ENCODE results near the gene DNAH11.
A peak's percentile ranks its signal among the peaks of the same experiment; 100 is the strongest.
"Not testable (repeated sequence)": the region's sequence is repeated elsewhere in the genome, so short reads cannot be mapped to it uniquely, and the experiment has no call there.

Gene DNAH11, protein sequence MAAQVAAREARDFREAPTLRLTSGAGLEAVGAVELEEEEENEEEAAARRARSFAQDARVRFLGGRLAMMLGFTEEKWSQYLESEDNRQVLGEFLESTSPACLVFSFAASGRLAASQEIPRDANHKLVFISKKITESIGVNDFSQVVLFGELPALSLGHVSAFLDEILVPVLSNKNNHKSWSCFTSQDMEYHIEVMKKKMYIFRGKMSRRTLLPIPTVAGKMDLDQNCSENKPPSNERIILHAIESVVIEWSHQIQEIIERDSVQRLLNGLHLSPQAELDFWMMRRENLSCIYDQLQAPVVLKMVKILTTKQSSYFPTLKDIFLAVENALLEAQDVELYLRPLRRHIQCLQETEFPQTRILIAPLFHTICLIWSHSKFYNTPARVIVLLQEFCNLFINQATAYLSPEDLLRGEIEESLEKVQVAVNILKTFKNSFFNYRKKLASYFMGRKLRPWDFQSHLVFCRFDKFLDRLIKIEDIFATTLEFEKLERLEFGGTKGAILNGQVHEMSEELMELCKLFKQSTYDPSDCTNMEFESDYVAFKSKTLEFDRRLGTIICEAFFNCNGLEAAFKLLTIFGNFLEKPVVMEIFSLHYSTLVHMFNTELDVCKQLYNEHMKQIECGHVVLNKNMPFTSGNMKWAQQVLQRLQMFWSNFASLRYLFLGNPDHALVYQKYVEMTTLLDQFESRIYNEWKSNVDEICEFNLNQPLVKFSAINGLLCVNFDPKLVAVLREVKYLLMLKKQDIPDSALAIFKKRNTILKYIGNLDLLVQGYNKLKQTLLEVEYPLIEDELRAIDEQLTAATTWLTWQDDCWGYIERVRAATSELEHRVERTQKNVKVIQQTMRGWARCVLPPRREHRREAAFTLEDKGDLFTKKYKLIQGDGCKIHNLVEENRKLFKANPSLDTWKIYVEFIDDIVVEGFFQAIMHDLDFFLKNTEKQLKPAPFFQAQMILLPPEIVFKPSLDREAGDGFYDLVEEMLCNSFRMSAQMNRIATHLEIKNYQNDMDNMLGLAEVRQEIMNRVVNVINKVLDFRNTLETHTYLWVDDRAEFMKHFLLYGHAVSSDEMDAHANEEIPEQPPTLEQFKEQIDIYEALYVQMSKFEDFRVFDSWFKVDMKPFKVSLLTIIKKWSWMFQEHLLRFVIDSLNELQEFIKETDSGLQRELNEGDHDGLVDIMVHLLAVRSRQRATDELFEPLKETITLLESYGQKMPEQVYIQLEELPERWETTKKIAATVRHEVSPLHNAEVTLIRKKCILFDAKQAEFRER (N-terminal part only)

DNA sequence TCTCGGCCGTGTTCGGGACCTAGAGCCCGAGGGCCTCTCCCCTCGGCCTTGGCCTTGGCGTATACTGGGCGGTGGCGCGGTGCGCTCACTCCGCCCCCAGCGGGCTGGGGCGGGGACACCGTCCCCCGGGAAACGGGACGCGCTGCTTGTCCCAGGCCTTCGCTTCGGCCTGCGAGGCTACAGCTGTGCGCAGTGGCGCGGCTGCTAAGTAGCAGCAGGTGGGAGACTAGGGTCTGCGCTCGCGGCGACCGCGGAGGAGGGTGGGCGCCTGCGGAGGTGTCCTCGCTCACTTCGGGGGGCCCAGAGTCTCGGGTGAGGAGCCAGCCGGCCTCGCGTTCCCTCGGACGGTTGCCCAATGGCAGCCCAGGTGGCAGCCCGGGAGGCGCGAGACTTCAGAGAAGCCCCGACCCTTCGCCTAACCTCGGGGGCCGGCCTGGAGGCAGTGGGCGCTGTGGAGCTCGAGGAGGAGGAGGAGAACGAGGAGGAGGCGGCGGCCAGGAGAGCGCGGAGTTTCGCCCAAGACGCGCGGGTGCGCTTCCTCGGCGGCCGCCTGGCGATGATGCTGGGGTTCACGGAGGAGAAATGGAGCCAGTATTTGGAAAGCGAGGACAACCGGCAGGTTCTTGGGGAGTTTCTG is at the start of gene DNAH11:
TSS of gene DNAH11 (plus strand) at position 149 of the 637 bp plus-strand sequence. CDS start at position 356, 207 bp downstream.
- peak; percentile 25 for DNase-seq

DNA sequence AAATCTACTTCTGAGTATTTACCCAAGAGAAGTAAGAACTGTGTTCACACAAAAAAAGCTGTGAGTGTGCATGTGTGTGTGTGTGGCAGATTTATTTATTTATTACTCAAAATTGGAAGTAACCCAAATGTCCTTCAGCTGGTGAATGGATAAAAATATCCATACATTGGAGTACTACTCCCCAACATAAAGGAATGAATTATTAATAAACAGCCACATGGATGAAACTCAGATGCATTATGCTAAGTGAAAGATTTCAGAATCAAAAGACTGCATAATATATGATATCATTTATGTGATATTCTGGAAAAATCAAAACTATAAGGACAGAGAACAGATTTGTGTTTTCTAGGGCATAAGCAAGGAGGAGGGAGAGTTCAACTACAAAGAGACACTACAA is 47.1 kb upstream of the DNAH11 start:
- DNase-seq: no peak

DNA sequence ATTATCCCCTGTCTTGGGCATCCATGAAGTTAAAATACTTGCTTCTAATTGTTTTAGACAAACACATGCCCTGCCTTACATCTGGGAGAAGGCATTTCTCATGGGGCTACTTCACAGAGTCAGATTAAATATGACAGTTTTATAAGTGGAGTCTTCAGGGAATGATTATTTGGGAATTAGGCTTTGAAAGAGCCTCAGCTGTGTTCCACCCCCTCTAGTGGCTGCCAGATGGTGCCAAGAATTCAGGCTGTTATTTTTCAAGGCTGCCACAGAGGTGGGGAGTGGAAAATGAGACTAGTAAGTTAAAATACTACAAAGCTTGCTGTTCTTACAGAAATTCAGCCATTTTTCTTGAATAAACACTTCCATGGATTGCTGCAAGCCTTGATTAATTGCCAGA is 45.8 kb upstream of the DNAH11 start:
- DNase-seq: no peak

DNA sequence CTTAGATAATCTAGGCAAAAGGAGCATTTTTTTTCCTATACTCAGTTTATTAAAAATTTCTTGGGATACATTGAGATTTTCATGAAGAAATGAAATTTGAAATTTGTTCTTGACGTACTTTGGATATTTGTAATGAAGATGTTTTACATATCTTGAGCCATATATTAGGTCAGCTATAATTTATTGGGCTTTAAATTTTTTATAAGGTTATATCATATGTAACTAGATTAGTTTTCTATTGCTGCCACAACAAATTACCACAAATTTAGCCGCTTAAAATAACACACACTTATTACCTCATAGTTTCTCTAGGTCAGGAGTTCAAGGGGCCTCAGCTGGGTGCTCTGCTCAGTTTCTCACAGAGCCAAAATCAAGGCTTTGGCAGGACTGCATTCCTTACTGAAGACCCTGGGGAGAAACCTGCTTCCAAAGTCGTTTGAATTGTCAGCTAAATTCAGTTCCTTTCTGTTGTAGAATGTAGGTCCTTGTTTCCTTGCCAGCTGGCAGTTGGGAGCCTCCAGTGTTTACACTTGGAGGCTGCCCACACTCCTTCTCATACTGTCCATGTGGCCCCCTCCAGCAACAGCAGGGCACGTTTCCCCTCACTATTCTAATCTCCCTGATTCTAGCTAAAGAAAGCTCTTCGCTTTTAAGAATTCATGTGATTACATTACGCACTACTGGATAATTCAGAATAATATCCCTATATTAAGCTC is 42.6 kb upstream of the DNAH11 start:
- DNase-seq: no peak

DNA sequence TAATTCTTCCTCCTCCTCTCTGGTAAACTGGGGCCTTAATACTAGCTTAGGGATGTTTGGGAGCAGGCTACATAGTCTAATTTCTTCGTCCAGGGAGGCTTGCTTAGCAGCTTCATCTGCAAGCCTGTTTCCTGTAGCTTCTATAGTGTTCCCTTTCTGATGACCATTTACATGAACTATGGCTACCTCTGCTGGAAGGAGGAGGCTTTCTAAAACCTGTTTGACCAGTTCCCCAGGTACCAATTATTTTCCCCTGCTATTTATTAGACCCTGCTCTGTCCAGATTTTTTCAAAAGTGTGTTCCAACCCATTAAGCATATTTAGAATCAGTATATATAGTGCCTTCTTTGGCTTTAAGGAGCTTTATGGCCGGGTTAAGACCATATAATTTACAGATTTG is 38.8 kb upstream of the DNAH11 start:
- no peak for DNase-seq

DNA sequence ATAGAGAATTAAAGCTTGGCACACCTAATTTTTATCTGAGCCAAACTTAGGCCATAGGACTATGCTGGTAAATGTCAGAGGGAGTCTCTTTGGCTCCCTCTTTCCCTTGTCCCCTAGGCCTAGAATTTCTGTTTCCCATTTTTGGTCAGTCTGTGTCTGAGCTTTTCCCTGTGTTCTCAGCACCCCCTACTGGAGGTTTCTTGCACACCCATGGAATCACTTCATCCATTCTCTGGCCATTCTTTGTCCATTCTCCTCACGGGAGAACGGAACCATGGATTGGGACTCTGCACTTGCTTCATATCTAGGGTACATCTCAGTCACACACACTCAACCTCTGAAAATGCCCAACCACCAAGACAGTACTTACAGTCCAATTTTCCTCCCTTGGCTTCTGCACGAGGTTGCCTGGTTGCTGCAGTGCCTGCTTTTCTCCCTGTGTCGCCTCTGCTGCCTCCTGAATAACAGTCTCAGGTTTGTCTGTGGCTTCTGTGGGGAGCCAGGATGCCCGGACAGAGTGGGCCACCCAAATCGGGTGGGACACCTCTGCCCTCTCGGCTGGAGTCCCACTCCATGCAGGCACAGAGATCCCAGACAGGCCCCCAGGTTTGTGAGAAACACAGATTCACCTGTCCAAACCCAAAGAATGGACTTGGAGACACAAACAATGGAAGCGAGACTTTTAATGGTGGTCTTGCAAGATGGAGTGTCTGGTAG is 35.1 kb upstream of the DNAH11 start:
- DNase-seq: peak; percentile 6

DNA sequence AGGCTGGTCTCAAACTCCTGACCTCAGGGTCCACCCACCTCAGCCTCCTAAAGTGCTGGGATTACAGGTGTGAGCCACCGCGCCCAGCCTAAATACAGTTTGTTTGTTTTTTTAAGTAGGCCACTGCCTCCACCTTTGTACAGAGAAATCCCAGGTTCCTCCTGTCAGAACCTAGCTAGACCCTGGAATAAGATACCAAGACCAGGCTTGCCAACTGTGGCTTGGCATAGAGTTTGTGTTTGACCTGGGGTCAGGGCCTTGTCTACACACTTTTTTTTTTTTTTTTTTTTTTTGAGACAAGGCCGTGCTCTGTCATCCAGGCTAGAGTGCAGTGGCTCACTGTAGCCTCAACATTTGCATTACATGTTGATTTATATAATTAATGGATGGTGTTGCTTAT is 34.3 kb upstream of the DNAH11 start:
- no peak for DNase-seq

DNA sequence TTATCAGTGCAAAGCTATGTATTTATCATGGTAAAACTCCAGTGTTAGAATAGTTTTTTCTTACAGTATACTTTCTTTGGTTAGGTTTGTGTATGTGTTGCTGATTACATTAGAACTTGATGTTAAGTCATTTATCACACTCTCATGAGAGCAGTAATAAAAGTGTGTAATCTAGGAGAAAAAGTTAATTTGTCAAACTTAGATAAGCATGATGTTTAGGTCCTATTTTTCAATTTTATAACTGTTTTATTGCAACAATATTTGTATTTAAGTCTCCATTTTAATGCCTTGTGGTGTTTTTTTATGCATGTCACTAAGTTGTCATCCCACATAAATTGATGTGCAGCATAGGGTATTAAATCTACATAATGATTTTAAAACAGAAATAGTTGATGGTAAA is 28.8 kb upstream of the DNAH11 start:
- no peak for DNase-seq

DNA sequence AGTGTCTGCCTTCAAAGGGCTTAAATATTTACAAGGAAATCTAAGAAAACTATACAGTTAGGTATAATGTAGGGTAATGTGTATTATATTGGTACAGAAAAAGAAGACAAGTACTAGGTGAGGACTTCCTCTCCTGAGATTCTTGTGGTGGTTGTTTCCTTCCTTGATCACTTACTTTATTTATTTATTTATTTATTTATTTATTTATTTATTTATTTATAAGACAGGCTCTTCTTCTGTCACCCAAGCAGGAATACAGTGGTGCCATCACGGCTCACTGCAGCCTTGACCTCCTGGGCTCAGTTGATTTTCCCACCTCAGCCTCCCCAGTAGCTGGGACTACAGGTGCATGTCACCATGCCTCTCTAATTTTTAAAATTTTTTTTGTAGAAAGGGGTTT is 18.2 kb upstream of the DNAH11 start:
- no peak for DNase-seq

DNA sequence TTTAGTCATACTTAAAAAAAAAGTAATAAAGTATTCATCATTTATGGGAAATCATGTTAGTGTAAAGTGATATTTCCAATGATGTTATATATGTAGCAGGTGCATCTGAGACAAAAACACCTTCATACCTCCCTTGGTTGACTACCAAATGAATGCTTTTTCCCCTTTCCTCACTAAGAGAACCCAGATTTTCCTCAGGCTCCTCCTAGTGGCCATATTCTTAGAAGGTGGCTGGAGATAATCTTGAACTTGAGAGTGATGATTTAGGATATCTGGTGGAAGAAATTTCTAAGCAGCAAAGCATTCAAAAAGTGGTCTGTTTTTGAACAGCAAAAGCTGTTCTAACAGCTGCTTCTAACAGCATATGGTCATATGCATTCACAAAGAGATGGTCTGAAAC is 16.8 kb upstream of the DNAH11 start:
- no peak for DNase-seq

DNA sequence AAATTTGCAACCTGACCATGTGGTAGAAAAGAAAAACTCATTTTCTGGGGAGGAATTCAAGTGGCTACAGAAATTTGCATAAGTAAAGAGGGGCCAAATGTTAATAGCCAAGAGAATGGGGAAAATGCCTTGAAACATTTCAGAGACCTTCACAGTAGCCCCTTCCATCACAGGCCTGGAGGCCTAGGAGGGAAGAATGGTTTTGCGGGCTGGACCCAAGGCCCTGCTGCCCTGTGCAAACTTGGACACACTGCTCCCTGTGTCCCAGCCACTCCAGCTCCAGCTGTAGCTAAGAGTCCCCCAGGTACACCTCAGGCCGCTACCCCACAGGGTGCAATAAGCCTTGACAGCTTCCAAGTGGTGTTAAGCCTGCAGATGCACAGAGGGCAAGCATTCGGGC is 16.4 kb upstream of the DNAH11 start:
- DNase-seq: no peak

DNA sequence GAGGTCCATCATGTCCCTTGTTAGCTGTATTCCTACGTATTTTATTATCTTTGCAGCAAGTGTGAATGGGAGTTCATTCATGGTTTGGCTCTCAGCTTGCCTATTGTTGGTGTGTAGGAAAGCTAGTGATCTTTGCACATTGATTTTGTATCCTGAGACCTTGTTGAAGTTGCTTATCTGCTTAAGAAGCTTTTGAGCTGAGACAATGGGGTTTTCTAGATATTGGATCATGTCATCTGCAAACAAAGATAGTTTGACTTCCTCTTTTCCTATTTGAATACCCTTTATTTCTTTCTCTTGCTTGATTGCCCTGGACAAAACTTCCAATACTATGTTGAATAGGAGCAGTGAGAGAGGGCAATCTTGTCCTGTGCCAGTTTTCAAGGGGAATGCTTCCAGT is 10.4 kb upstream of the DNAH11 start:
- not testable (repeated sequence) for DNase-seq

DNA sequence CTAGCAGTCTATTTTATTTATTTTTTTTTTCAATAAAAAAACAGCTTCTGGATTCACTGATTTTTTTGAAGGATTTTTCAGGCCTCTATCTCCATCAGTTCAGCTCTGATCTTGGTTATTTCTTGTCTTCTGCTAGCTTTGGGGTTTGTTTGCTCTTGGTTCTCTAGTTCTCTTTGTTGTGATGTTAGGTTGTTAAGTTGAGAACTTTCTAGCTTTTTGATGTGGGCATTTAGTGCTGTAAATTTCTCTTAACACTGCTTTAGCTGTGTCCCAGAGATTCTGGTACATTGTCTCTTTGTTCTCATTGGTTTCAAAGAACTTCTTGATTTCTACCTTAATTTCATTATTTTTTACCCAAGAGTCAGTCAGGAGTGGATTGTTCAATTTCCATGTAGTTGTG is 9.2 kb upstream of the DNAH11 start:
- DNase-seq: not testable (repeated sequence)

DNA sequence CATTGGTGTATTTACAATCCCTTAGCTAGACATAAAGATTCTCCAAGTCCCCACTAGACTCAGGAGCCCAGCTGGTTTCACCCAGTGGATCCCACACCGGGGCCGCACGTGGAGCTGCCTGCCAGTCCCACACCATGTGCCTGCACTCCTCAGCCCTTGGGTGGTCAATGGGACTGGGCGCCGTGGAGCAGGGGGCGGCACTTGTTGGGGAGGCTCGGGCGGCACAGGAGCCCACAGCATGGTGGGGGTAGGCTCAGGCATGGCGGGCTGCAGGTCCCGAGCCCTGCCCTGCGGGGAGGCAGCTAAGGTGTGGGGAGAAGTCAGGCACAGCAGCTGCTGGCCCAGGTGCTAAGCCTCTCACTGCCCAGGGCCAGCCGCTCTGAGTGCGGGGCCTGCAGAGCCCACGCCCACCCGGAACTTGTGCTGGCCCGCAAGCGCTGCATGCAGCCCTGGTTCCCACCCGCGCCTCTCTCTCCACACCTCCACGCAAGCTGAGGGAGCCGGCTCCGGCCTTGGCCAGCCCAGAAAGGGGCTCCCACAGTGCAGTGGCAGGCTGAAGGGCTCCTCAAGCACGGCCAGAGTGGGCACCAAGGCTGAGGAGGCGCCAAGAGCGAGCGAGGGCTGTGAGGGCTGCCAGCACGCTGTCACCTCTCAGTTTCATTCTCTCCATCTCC is 6.3 kb upstream of the DNAH11 start:
- not testable (repeated sequence) for DNase-seq

DNA sequence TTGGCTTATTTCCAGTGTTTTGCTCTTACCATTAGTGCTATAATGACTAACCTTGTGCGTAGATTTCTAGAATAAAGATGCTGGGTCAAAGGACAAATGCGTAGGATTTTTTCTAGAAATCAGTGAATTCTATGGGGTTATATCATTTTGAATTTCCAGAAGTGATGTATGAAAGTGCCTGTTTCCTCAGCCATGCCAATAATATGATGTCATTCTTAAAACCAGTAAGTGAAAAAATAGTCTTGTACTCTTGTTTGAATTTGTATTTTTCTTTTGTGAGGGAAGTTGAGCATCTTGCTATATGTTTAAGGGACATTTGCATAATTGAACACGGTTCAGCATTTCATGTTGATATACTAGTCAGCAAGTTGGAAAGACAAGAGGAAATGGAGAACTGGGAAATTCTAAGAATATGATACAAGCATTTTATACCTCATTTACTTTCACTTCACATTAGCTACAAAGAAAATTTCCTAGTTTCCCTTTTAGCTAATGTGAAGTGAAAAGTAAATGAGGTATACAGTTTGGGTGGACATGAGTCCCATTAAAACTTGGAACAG is 3.8 kb upstream of the DNAH11 start:
- DNase-seq: no peak

DNA sequence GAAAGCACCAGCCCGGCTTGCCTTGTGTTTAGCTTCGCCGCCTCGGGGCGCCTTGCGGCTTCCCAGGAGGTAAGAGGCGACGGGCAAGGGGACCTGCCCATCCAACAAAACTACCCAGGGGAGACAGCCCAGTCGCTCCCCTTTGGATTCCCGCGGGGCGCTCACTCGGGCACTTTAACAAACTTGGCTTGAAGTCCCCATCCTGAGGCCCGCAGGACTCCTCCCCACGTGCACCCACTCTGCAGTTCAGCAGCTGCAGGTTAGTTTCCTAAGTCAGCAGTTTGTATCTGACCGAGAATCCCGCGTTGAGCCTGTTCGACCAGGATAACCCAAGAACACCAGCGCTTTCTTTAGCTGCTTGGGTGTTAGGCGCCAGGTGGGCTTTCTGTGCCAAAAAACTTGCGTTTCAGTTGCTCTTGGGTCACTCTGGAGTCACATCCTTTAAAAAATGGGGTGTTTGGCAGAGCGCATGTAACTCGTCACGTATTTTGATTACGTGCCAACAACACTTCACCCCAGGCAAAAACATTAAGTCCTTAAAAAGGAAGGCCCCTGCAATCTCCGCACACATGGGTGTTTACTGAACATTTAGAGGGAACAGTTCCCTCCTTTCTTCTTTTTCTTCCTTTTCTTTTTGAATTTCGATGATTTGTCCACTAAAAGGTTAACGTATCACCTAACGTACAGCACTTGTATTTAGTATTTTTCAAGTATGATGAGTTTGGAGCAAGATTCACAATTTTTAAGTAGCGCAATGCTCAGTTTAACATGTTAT is 876 bp downstream of the DNAH11 start:
- DNase-seq: peak; percentile 10

DNA sequence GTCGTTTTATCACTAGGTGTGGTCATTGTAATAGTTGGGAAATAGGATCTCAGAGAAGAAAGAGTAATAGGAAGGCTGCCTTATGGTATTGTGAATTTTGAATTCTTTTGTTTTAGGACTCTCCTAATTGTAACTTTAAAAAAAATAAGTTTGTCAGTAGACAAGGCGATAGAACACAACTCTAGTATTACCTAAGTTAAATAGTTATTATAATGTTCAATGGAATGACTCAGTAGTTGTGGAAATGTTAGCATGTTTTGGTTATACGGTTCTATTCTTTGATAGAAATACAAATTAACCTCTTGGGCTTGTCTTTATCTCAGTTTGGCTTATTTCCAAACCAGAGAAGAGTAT is 1.4 kb downstream of the DNAH11 start:
- DNase-seq: no peak

DNA sequence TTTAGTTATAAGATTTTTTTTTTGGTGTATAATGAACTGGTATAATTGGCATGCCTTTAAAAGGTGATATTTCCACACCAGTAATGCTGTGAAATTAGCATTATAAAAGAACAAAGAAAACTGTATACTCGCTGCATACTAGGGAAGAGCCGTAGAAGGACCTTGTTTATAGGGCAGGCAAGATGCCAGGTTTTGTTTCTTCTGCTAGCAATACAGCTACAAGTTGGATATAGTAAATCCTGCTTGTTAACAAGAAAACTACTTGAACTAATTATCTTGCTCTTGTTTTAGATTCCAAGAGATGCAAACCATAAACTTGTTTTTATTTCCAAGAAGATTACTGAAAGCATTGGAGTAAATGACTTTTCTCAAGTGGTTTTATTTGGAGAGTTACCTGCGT is 1.9 kb downstream of the DNAH11 start:
- no peak for DNase-seq

DNA sequence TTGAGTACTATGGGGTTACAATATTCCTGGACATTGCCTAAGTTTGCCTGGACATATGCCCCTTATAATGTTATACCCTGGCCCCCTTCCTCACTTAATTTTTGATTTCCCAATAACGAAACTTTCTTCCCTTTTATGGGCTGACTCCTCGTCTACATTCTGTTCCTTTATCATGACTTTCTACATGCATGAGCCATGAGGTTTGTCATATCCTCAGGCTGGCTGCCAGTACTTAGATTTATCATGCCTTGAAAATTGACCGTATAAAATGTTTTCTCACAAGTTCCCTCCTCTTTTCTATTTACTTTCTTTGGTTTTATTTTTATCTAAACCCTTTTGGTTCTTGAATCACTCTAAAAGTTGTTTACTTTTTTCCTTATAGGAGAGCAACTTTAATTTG is 4.7 kb downstream of the DNAH11 start:
- no peak for DNase-seq

DNA sequence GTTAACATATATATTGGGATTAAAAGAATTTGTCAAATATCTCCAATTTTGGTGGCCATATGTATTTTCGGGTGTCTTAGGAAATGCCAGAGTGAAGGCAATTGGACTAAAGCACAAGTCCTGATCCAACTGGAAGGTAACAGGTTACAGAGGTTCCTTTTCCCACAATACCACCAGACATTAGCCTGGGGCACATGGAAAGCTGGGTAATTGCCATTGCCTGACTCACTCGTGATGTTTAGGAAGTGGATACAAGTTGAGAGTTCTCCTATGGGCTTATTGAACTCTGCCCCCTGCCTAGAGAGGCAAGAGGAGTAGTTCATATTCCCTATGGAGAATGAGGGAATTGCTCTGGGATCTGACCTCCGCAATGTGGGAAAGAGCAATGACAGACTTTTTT is 5.7 kb downstream of the DNAH11 start:
- no peak for DNase-seq
